Mesothelial cell of epicardium (in vitro differentiated cells): ENCODE results near the gene SORCS1. TPM values are rescaled to one million over a fixed set of nuclear protein-coding genes. Genes with fewer than 3 reads are reported as not detected.
A peak's percentile ranks its signal among the peaks of the same experiment; 100 is the strongest.

ENCODE experiments used
- DNase-seq, 2 experiments: peaks; one replicate each; pipeline ENCODE4 v3.0.0; 2021; ENCODE audit warnings: low spot score in 2 of 2; ENCODE audit not compliant: unreplicated experiment in 2 of 2
- H3K27ac Mint-ChIP-seq: 2 replicates; pipeline ENCODE4 v1.8.0; 2021; ENCODE audit warnings: mixed read lengths
- H3K27me3 Mint-ChIP-seq: 2 replicates; pipeline ENCODE4 v1.8.0; 2021; ENCODE audit warnings: low read depth, mixed read lengths
- H3K36me3 Mint-ChIP-seq: 2 replicates; pipeline ENCODE4 v1.8.0; 2021; ENCODE audit warnings: mixed read lengths
- H3K4me1 Mint-ChIP-seq: 2 replicates; pipeline ENCODE4 v1.8.0; 2021; ENCODE audit warnings: mixed read lengths
- H3K4me3 Mint-ChIP-seq: 2 replicates; pipeline ENCODE4 v1.8.0; 2021; ENCODE audit warnings: mild to moderate bottlenecking, moderate library complexity, mixed read lengths
- H3K9me3 Mint-ChIP-seq: 2 replicates; pipeline ENCODE4 v1.8.0; 2021; ENCODE audit warnings: mixed read lengths
- total RNA-seq: library from RNA; stranded (reverse); gene quantifications from 3 replicates; pipeline ENCODE4 v1.2.1, GENCODE V29; 2021
- TF ChIP-seq, protein P1 (sequence below): fragments of 200-600 bp; sonication (generic); IDR thresholded peaks from one replicate; pipeline ENCODE4 v1.5.0; 2021; ENCODE audit warnings: antibody characterized with exemption; ENCODE audit not compliant: unreplicated experiment

The SORCS1 gene
- total RNA-seq, 1 donor from 2014 or later, result 0.78 TPM

- Mint-ChIP-seq H3K4me1 (no peaks in the 10 kb centered on the region), H3K4me3 (no peak overlapping the region), H3K27me3 (peaks cover 56% of the 10 kb centered on the region), H3K9me3 (peaks cover 8% of the 10 kb centered on the region), H3K27ac (no peak overlapping the region), H3K36me3 (peaks cover 2% of the 10 kb centered on the region)
- DNase-seq, result no peak
- TF ChIP-seq, protein P1, sequence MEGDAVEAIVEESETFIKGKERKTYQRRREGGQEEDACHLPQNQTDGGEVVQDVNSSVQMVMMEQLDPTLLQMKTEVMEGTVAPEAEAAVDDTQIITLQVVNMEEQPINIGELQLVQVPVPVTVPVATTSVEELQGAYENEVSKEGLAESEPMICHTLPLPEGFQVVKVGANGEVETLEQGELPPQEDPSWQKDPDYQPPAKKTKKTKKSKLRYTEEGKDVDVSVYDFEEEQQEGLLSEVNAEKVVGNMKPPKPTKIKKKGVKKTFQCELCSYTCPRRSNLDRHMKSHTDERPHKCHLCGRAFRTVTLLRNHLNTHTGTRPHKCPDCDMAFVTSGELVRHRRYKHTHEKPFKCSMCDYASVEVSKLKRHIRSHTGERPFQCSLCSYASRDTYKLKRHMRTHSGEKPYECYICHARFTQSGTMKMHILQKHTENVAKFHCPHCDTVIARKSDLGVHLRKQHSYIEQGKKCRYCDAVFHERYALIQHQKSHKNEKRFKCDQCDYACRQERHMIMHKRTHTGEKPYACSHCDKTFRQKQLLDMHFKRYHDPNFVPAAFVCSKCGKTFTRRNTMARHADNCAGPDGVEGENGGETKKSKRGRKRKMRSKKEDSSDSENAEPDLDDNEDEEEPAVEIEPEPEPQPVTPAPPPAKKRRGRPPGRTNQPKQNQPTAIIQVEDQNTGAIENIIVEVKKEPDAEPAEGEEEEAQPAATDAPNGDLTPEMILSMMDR, result no peak
These were observed 7.4 kb downstream of the SORCS1 start for GRCh38 chr10:107157071-107157470.

GRCh38 chr10:107152087-107152486 lies 12.4 kb downstream of the SORCS1 start:
- H3K4me3 Mint-ChIP-seq, result no peak overlapping the region
- no peak overlapping the region for H3K27ac Mint-ChIP-seq
- no peak for DNase-seq
- TF ChIP-seq, protein P1, result no peak
- H3K36me3 Mint-ChIP-seq, result peaks cover 2% of the 10 kb centered on the region
- peaks cover 27% of the 10 kb centered on the region for H3K9me3 Mint-ChIP-seq
- H3K27me3 Mint-ChIP-seq, result peaks cover 17% of the 10 kb centered on the region
- no peaks in the 10 kb centered on the region for H3K4me1 Mint-ChIP-seq

DNA sequence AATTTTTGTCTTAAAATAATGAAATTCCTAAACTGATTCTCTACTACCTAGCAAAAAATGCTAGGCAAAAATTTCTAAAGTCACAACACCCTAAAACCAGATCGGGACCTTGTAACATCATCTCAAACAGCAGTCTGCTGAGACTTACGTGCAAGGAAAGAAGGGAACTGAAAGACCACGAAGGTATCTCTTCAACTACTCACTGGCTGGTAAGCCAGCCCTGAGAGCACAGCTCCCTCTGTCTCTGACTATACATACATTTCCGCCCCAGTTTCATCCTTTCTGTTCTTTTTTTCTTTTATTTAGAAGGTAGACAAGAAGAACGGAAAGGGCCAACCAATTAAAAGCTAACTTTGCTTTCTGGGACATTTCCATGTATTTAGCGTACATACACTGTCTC lies 15.6 kb downstream of the SORCS1 start:
- TF ChIP-seq, protein P1, result no peak
- no peak for DNase-seq
- peaks cover 21% of the 10 kb centered on the region for H3K27me3 Mint-ChIP-seq
- H3K36me3 Mint-ChIP-seq, result peaks cover 2% of the 10 kb centered on the region
- no peak overlapping the region for H3K27ac Mint-ChIP-seq
- H3K9me3 Mint-ChIP-seq, result peaks cover 27% of the 10 kb centered on the region
- H3K4me3 Mint-ChIP-seq, result no peak overlapping the region
- no peaks in the 10 kb centered on the region for H3K4me1 Mint-ChIP-seq

- TF ChIP-seq, protein P1, result no peak
- no peaks in the 10 kb centered on the region for H3K36me3 Mint-ChIP-seq
- DNase-seq, result peak; percentile 19 to 49
- no peak overlapping the region for H3K4me3 Mint-ChIP-seq
- no peak overlapping the region for H3K27ac Mint-ChIP-seq
- peaks cover 36% of the 10 kb centered on the region for H3K27me3 Mint-ChIP-seq
- H3K4me1 Mint-ChIP-seq, result no peaks in the 10 kb centered on the region
- peaks cover 3% of the 10 kb centered on the region for H3K9me3 Mint-ChIP-seq
These were observed 20.0 kb downstream of the SORCS1 start for GRCh38 chr10:107144490-107144889.

GRCh38 chr10:107141524-107142061 lies 22.9 kb downstream of the SORCS1 start:
- TF ChIP-seq, protein P1, result no peak
- Mint-ChIP-seq H3K27me3 (peaks cover 36% of the 10 kb centered on the region), H3K27ac (no peak overlapping the region), H3K9me3 (no peaks in the 10 kb centered on the region), H3K4me3 (no peak overlapping the region), H3K36me3 (no peaks in the 10 kb centered on the region), H3K4me1 (no peaks in the 10 kb centered on the region)
- DNase-seq, result no peak

DNA sequence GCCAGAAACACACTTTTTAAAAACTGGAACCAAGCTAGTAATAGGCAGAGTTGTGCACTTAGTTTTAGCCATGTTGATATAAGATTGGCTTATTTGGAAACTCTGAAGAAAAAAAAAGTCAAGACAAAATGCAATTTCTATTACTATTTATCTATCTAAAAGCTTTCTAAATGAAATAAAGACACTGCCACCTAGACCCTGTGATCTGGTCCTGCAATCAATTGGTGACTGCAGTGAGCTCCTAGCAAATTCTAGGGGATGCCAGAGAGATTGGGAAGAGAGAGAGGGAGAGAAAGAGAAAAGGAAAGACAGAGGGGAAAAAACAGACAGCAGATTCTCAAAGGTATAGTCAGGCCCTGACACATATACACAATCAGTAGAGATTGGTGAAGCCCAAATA lies 25.3 kb downstream of the SORCS1 start:
- no peak overlapping the region for H3K27ac Mint-ChIP-seq
- no peak for DNase-seq
- H3K27me3 Mint-ChIP-seq, result peaks cover 31% of the 10 kb centered on the region
- TF ChIP-seq, protein P1, result no peak
- H3K4me3 Mint-ChIP-seq, result no peak overlapping the region
- no peaks in the 10 kb centered on the region for H3K4me1 Mint-ChIP-seq
- no peaks in the 10 kb centered on the region for H3K9me3 Mint-ChIP-seq
- H3K36me3 Mint-ChIP-seq, result no peaks in the 10 kb centered on the region
